Measurements from ENCODE around the gene HTT.
"Not testable (repeated sequence)": the region's sequence is repeated elsewhere in the genome, so short reads cannot be mapped to it uniquely, and the experiment has no call there.

HTT gene

GRCh38 chr4:3082925-3083515 lies 8.5 kb downstream of the HTT start:
- DNase-seq (ENCODE audit: low read depth, low spot score): no peak

GRCh38 chr4:3083732-3084131 lies 9.3 kb downstream of the HTT start:
- no peak for DNase-seq (ENCODE audit: low read depth, low spot score)

GRCh38 chr4:3085948-3086670 lies 11.6 kb downstream of the HTT start:
- DNase-seq (ENCODE audit: low read depth, low spot score): no peak

DNA sequence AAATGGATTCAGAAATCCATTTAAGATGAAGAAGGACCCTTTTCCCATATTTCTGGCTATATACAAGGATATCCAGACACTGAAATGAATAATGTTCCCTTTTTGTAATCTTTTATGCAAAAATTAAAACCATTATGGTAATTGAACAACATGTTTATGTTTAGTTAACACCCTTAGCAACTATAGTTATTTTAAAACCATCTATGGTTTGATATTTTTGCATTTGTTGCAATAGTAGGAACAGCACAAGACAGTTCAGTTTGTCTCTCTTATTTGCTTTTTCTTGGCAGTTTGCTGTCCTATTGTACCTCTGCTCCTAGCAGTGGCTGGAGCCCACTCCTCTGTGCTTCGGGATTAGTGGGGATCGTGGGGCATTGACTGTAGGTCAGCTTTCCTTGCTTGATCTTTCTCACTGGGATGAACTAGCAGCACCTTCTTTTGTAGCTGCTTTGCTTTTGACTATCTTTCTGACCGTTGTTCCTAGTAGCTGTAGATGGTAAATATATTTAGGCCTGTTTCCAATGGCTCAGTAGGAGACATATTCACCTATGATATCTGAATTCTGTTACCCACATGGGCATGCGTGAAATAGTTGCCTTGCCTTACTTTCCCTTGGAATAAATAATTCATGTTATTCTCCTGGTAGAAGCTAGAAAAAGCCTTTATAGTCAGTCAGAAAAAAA lies 12.8 kb downstream of the HTT start:
- no peak for DNase-seq (ENCODE audit: low read depth, low spot score)

DNA sequence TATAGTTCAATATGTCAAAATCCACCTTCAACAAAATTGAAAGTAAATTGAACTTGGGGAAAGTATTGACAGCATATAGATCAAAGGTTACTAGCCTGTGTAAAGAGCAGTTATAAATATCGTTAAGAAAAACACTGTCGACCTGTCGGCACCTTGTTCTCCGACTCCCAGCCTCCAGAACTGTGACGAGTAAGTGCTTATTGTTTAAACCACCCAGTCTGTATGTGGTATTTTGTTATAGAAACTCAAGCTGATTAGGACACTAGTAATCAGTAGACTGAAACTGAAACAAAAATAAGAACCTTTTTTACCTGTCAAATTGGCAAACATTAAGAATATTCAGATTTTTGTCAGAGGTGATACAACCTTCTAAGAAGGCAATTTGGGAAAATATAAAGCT lies 17.0 kb downstream of the HTT start:
- DNase-seq (ENCODE audit: low read depth, low spot score): no peak

DNA sequence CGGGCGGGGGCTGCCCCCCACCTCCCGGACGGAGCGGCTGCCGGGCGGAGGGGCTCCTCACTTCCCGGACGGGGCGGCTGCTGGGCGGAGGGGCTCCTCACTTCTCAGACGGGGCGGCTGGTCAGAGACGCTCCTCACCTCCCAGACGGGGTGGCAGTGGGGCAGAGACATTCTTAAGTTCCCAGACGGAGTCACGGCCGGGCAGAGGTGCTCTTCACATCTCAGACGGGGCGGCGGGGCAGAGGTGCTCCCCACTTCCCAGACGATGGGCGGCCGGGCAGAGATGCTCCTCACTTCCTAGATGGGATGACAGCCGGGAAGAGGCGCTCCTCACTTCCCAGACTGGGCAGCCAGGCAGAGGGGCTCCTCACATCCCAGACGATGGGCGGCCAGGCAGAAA lies 20.2 kb downstream of the HTT start:
- DNase-seq (ENCODE audit: low read depth, low spot score): not testable (repeated sequence)

- DNase-seq (ENCODE audit: low read depth, low spot score): no peak
Measured at GRCh38 chr4:3096202-3096601, 21.7 kb downstream of the HTT start.

DNA sequence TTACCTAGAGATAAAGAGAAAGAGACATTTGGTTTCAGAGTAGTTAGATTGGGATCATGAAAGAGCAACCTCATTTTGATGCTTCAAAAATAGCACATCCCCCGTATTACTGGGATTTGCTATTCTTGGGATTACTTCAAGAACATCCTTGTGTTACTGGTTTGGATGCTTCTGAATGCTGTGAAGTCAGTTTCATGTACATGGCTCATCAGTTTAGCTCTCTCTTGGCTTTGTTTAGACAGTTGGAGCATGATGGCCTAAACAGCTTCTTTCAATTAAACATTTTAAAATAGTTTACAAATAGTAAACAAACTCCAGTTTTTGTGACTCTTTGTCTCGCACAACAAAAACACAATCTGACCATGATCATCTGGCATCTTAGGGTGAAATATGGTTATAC lies 23.9 kb downstream of the HTT start:
- DNase-seq (ENCODE audit: low read depth, low spot score): no peak

DNA sequence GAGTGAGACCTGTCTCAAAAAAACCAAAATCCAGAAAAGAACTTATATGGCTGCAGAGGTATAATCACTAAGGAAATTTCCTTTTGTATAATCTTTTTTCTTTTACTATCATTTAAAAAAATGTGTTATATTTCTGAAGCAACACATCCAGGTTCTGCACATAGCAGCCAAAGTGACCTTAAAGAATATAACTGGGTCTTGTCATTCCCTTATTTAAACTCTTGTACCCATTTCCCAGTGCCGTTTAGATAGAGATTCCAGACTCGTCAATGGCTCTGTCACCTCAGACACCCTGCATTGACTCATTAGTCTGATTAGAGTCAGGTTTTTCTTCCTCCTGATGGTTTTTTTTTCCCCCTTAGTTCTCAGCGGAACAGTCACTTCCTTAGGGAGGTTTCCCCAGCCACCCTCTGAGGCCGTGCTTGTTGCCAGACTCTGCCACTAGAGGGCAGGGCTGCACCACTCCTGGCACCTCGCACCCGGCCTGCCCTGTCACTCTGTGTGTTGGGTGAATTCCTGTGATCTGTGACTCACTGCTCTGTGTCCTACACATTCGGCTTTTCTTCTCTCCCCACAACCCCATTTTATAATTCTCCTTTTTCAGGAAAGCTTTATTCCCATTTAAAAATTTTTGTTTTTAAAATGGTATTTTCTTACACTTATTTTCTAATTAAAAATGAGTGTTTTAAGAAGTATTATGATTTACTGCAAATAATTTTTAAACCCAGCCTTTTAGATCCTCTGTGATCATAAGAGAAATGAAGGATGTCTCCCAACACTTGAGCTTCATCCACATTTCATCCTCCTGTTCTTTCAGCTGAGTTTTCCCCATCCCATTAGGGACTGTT lies 32.1 kb downstream of the HTT start:
- peak; percentile 72 for DNase-seq (ENCODE audit: low read depth, low spot score)

DNA sequence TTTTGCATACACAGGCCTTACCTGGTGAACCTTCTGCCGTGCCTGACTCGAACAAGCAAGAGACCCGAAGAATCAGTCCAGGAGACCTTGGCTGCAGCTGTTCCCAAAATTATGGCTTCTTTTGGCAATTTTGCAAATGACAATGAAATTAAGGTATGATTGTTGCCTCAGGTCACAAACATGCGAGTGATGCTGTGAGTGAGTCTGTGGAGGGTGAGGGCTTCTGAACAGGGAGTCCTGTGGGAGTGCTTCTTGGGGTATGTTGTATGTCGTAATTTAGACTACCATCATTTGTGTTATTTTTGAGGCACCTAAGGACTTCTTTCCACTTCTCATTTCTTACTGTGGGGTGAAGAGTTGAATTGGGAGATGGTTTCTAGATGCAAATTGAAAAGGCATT lies 32.8 kb downstream of the HTT start:
- no peak for DNase-seq (ENCODE audit: low read depth, low spot score)

DNA sequence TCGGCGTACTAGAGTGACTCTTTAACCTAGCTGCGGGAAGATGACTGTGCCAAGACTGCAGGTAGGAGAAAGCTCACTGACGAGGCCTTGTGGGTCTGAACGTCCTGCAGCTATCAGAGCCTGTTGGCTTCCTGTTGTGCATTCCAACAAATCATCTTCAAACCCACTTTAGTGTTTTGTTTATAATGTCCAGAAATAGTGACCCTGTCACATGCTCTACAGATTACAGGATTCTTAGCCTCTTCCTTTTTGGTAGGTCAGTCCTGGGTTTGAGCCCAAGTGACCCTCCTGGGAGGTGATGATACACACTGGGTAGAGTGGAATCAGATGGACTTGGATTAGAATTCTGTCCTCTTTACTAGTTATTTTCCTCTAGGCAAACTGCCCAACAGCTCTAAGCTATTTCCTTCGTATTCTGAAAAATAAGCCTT lies 33.2 kb downstream of the HTT start:
- no peak for DNase-seq (ENCODE audit: low read depth, low spot score)

DNA sequence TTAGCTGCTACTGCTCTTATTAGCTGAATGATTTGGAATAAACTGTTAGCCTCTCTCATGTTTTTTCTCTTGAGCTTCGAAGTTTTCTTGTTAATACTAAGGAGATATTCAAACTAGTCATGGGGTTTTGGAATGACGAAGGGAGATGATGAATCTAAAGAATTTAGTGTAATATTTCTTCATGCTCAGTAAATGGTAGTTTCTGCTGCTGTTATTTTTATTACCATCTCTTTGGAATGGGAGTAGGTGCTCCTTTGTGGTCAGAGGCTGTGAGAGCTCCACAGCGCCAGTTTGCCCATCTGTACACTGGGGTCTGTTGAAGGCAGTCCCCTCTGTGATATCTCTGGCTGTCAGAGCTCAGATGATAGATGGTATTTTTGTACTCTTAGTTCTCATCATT lies 33.7 kb downstream of the HTT start:
- DNase-seq (ENCODE audit: low read depth, low spot score): no peak

- no peak for DNase-seq (ENCODE audit: low read depth, low spot score)
Measured at GRCh38 chr4:3111461-3111860, 37.0 kb downstream of the HTT start.

DNA sequence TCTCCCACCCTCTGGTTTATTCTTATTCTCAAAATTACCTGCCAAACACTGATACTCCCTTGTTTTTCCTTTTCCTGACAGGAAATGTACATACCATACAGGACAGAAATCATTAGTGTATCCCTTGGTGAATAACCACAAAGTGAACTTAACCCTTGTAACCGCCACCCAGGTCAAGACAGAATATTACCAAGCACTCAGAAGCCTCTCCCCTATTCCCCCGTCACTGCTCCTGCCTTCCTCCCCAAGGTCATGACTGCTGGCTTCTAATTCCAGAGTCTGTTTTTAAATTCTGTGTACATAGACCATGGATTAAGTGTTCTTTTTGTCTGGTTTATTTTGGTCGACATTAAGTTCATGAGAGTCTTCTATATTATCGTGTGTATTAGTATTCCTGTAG lies 37.7 kb downstream of the HTT start:
- DNase-seq (ENCODE audit: low read depth, low spot score): no peak

DNA sequence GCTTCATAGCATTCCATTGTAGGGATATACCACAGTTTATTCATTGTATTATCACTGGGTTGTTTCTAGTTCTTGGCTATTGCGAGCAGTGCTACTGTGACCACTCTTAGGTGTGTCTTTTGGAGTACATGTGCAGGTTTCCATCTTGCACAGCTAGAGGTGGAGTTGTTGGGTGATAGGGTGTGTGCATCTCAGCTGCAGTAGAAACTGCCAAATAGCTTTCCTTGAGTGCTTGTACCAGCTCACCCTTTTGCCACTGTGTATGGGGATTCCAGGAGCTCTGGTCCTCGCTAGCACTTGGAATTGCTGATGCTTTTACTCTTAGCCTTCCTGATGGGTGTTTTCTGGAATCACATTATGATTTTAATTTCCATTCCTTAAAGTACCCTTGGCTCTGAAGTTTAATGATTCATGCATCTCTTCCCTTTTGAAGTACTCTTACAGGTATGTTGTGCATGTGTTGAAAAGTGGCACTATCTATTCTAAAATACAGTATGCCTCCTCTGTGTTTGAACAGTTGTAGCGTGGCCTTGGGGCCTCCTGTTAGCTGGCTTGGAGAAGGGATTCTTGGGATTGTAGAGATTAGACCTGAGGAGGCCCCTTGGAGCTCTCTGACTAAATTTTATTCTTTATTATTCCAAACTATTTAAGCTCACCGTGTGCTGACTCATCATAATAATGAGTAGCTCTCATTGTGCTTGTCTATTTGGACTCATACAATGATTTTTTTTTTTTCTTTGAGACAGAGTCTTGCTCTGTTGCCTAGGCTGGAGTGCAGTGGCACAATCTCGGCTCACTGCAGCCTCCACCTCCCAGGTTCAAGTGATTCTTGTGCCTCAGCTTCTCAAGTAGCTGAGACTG lies 38.4 kb downstream of the HTT start:
- DNase-seq (ENCODE audit: low read depth, low spot score): no peak

- DNase-seq (ENCODE audit: low read depth, low spot score): no peak
Measured at GRCh38 chr4:3114377-3114776, 39.9 kb downstream of the HTT start.

DNA sequence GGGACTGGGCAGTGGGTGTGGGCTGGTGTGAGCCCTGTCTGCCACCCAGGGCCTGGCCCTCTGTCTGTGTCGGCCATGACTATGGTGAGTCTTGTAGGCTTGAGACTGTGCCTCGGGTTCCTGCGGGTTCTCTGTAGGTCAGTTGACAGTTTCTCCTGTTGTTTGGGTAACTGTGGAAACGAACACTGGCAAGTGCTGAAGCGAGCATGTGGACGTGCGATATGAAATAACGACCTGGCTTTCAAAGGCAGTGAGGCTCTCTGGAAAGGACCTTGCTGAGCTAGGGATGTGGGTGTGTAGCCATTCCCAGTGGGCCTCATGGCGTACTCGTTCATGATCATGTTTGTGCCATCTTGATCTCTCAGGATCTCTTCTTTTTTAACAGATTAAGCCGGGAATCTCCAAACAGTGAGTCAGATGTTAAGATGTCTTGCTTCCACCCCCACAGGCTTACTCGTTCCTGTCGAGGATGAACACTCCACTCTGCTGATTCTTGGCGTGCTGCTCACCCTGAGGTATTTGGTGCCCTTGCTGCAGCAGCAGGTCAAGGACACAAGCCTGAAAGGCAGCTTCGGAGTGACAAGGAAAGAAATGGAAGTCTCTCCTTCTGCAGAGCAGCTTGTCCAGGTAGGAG lies 41.3 kb downstream of the HTT start:
- DNase-seq (ENCODE audit: low read depth, low spot score): no peak

DNA sequence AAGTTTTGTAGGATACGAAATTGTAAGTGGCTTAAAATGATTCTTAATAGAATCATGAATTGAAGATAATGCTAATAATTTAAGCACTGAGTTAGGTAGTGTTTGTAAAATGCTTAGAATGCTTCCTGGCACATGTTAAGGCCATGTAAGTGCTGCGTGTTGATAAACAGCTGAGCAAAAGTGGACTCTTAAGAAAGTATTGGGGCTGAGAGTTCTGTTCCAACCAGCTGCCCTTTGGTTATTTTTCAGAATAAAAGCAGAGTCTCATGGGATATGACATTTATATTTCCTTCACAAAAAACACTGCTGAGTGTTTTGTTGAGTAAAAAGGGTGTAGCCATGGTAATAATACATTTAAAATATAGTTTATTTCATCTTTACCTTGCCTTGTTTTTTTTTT lies 42.5 kb downstream of the HTT start:
- DNase-seq (ENCODE audit: low read depth, low spot score): no peak

GRCh38 chr4:3118312-3118711 lies 43.8 kb downstream of the HTT start:
- DNase-seq (ENCODE audit: low read depth, low spot score): no peak

- no peak for DNase-seq (ENCODE audit: low read depth, low spot score)
Measured at GRCh38 chr4:3119464-3119863, 45.0 kb downstream of the HTT start.

DNA sequence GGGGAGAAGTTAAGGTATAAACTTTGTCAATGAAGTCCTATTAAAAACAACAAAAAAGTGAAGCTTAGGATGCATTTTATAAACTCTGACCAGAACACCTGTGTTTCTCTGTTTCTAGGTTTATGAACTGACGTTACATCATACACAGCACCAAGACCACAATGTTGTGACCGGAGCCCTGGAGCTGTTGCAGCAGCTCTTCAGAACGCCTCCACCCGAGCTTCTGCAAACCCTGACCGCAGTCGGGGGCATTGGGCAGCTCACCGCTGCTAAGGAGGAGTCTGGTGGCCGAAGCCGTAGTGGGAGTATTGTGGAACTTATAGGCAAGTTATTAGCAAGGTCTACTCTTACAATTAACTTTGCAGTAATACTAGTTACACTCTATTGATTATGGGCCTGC lies 46.6 kb downstream of the HTT start:
- DNase-seq (ENCODE audit: low read depth, low spot score): no peak

All from activated CD4-positive, CD25-positive, alpha-beta regulatory T cell treated with anti-CD3 and anti-CD28 coated beads, Interleukin-2, amount 50 U/mL, for 16 hours (primary cell).